Measurements from ENCODE around the gene CPNE8.

CPNE8 gene

GRCh38 chr12:38905480-38906351 lies at the start of gene CPNE8:
TSS of gene CPNE8 (minus strand) at chr12:38905591. CDS start at chr12:38905534, 57 bp downstream.
- no peak within 1 kb of the TSS for H2AFZ ChIP-seq (ENCODE audit: low read length)

GRCh38 chr12:38954238-38954873 lies 49.0 kb upstream of the CPNE8 start:
- H3K79me2 ChIP-seq (ENCODE audit: insufficient read depth, low read length): no peaks in the 10 kb centered on the region
- TF ChIP-seq CTCF (conservative IDR thresholded peaks at IDR 0.05; ENCODE audit: low read length): no peak
- no peak for TF ChIP-seq EZH2phosphoT487 (IDR thresholded peaks at IDR 0.05; ENCODE audit: borderline replicate concordance)
- no peaks in the 10 kb centered on the region for H3K36me3 ChIP-seq (ENCODE audit: insufficient read depth, low read length)

More at GRCh38 chr12:38905480-38906351, at the start of gene CPNE8:
- H3K4me1 ChIP-seq (ENCODE audit: insufficient read depth, low read length, poor library complexity, severe bottlenecking): no peaks in the 10 kb centered on the region
- no peaks in the 10 kb centered on the region for H3K9me2 ChIP-seq (replicated peaks; ENCODE audit: low read depth, low read length)
- no peaks in the 10 kb centered on the region for H3K9me3 ChIP-seq (ENCODE audit: insufficient read depth, low read depth, low read length)
- H3K36me3 ChIP-seq (ENCODE audit: insufficient read depth, low read length): no peaks in the 10 kb centered on the region
- H3K9ac ChIP-seq (ENCODE audit: low read depth, low read length, poor library complexity, severe bottlenecking): no peak within 1 kb of the TSS
- H3K27me3 ChIP-seq (ENCODE audit: insufficient read depth, low read length, poor library complexity, severe bottlenecking): no peaks in the 10 kb centered on the region
- H3K79me2 ChIP-seq (ENCODE audit: insufficient read depth, low read length): no peaks in the 10 kb centered on the region
- no peak within 1 kb of the TSS for H3K4me3 ChIP-seq (ENCODE audit: low read length, poor library complexity, severe bottlenecking)
- no peak for TF ChIP-seq CTCF (conservative IDR thresholded peaks at IDR 0.05; ENCODE audit: low read length)
- no peak for TF ChIP-seq EZH2phosphoT487 (IDR thresholded peaks at IDR 0.05; ENCODE audit: borderline replicate concordance)
- no peaks in the 10 kb centered on the region for H3F3A ChIP-seq (ENCODE audit: low read depth)
- H4K20me1 ChIP-seq (ENCODE audit: insufficient read depth, low read length, poor library complexity, severe bottlenecking): no peaks in the 10 kb centered on the region
- H3K4me2 ChIP-seq (ENCODE audit: low read depth, low read length, poor library complexity, severe bottlenecking): no peak within 1 kb of the TSS

GRCh38 chr12:38949363-38949762 lies 44.0 kb upstream of the CPNE8 start:
- no peaks in the 10 kb centered on the region for H3K79me2 ChIP-seq (ENCODE audit: insufficient read depth, low read length)
- TF ChIP-seq EZH2phosphoT487 (IDR thresholded peaks at IDR 0.05; ENCODE audit: borderline replicate concordance) (no peak), CTCF (conservative IDR thresholded peaks at IDR 0.05; ENCODE audit: low read length) (no peak)
- H3K9ac ChIP-seq (ENCODE audit: low read depth, low read length, poor library complexity, severe bottlenecking): no peak overlapping the region
- no peak overlapping the region for H2AFZ ChIP-seq (ENCODE audit: low read length)
- H3K4me2 ChIP-seq (ENCODE audit: low read depth, low read length, poor library complexity, severe bottlenecking): no peak overlapping the region
- no peaks in the 10 kb centered on the region for H3F3A ChIP-seq (ENCODE audit: low read depth)
- H3K36me3 ChIP-seq (ENCODE audit: insufficient read depth, low read length): no peaks in the 10 kb centered on the region
- H3K4me1 ChIP-seq (ENCODE audit: insufficient read depth, low read length, poor library complexity, severe bottlenecking): no peaks in the 10 kb centered on the region
- H3K4me3 ChIP-seq (ENCODE audit: low read length, poor library complexity, severe bottlenecking): no peak overlapping the region
- no peaks in the 10 kb centered on the region for H3K9me2 ChIP-seq (replicated peaks; ENCODE audit: low read depth, low read length)
- no peaks in the 10 kb centered on the region for H4K20me1 ChIP-seq (ENCODE audit: insufficient read depth, low read length, poor library complexity, severe bottlenecking)
- H3K27me3 ChIP-seq (ENCODE audit: insufficient read depth, low read length, poor library complexity, severe bottlenecking): no peaks in the 10 kb centered on the region
- H3K9me3 ChIP-seq (ENCODE audit: insufficient read depth, low read depth, low read length): no peaks in the 10 kb centered on the region

More at GRCh38 chr12:38954238-38954873, 49.0 kb upstream of the CPNE8 start:
- Histone ChIP-seq H2AFZ (ENCODE audit: low read length) (no peak overlapping the region), H3K9me2 (replicated peaks; ENCODE audit: low read depth, low read length) (no peaks in the 10 kb centered on the region), H3K4me3 (ENCODE audit: low read length, poor library complexity, severe bottlenecking) (no peak overlapping the region), H3K9me3 (ENCODE audit: insufficient read depth, low read depth, low read length) (no peaks in the 10 kb centered on the region), H3F3A (ENCODE audit: low read depth) (no peaks in the 10 kb centered on the region), H4K20me1 (ENCODE audit: insufficient read depth, low read length, poor library complexity, severe bottlenecking) (no peaks in the 10 kb centered on the region), H3K4me1 (ENCODE audit: insufficient read depth, low read length, poor library complexity, severe bottlenecking) (no peaks in the 10 kb centered on the region), H3K9ac (ENCODE audit: low read depth, low read length, poor library complexity, severe bottlenecking) (no peak overlapping the region), H3K4me2 (ENCODE audit: low read depth, low read length, poor library complexity, severe bottlenecking) (no peak overlapping the region), H3K27me3 (ENCODE audit: insufficient read depth, low read length, poor library complexity, severe bottlenecking) (no peaks in the 10 kb centered on the region)

Data from Loucy (cell line).